Adrenal gland (tissue), 5 donors: ENCODE data around the gene DEAF1.

ENCODE experiments used
- POLR2A ChIP-seq, 2 donors: fragments of 450-650 bp; IDR thresholded peaks; one replicate each; pipeline ENCODE4 v1.6.1; 2017; ENCODE audit warnings: antibody characterized with exemption in 2 of 2, mild to moderate bottlenecking in 2 of 2, moderate library complexity in 1 of 2
- TF ChIP-seq, protein P1 (sequence below), 6 experiments: fragments of 450-650 bp in 4 of 6; fragments of 200-600 bp in 2 of 6; sonication (generic) in 1 of 6; IDR thresholded peaks; 1 replicate in 5 of 6; 2 replicates in 1 of 6; pipeline versions ENCODE4 v1.5.1 to v1.8.0; 2016 to 2021; ENCODE audit warnings: antibody characterized with exemption in 6 of 6, mild to moderate bottlenecking in 2 of 6, moderate library complexity in 1 of 6
- donor health status: DM: no; HTN: no; CAD: no.

- TF ChIP-seq, protein P1, sequence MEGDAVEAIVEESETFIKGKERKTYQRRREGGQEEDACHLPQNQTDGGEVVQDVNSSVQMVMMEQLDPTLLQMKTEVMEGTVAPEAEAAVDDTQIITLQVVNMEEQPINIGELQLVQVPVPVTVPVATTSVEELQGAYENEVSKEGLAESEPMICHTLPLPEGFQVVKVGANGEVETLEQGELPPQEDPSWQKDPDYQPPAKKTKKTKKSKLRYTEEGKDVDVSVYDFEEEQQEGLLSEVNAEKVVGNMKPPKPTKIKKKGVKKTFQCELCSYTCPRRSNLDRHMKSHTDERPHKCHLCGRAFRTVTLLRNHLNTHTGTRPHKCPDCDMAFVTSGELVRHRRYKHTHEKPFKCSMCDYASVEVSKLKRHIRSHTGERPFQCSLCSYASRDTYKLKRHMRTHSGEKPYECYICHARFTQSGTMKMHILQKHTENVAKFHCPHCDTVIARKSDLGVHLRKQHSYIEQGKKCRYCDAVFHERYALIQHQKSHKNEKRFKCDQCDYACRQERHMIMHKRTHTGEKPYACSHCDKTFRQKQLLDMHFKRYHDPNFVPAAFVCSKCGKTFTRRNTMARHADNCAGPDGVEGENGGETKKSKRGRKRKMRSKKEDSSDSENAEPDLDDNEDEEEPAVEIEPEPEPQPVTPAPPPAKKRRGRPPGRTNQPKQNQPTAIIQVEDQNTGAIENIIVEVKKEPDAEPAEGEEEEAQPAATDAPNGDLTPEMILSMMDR (IDR thresholded peaks at IDR 0.05), result no peak
- no peak for TF ChIP-seq POLR2A (IDR thresholded peaks at IDR 0.05)
Measured at GRCh38 chr11:729492-730074, 34.6 kb upstream of the DEAF1 start.
